HG03060 (cell line): ENCODE measurements around the gene BFAR.
"Not testable (repeated sequence)": the region's sequence is repeated elsewhere in the genome, so short reads cannot be mapped to it uniquely, and the experiment has no call there.

ENCODE experiments used
- ATAC-seq: cut with Tn5 transposase; IDR thresholded peaks from one replicate; pipeline ENCODE4 v1.9.1; 2021; ENCODE audit warnings: low read depth, moderate number of reproducible peaks; ENCODE audit not compliant: unreplicated experiment

BFAR gene

GRCh38 chr16:14632693-14633569 lies at the start of gene BFAR:
BFAR (plus strand) TSS chr16:14632951; CDS start chr16:14644347, 11,396 bp downstream.
- ATAC-seq: peak; percentile 56

GRCh38 chr16:14585287-14585686 lies 47.5 kb upstream of the BFAR start:
- no peak for ATAC-seq

GRCh38 chr16:14586637-14587305 lies 46.0 kb upstream of the BFAR start:
- no peak for ATAC-seq

GRCh38 chr16:14600164-14600563 lies 32.6 kb upstream of the BFAR start:
- no peak for ATAC-seq

GRCh38 chr16:14602443-14602963 lies 30.2 kb upstream of the BFAR start:
- no peak for ATAC-seq

- ATAC-seq: peak; percentile 41
Measured at GRCh38 chr16:14606102-14606501, 26.6 kb upstream of the BFAR start.

GRCh38 chr16:14608111-14608566 lies 24.6 kb upstream of the BFAR start:
- no peak for ATAC-seq

GRCh38 chr16:14608604-14609003 lies 24.1 kb upstream of the BFAR start:
- ATAC-seq: no peak

- no peak for ATAC-seq
Measured at GRCh38 chr16:14609716-14610115, 23.0 kb upstream of the BFAR start.

GRCh38 chr16:14611660-14612059 lies 21.1 kb upstream of the BFAR start:
- ATAC-seq: no peak

GRCh38 chr16:14613991-14614390 lies 18.8 kb upstream of the BFAR start:
- ATAC-seq: no peak

GRCh38 chr16:14616280-14616679 lies 16.5 kb upstream of the BFAR start:
- no peak for ATAC-seq

GRCh38 chr16:14618566-14618965 lies 14.2 kb upstream of the BFAR start:
- no peak for ATAC-seq

GRCh38 chr16:14627078-14627477 lies 5.7 kb upstream of the BFAR start:
- ATAC-seq: no peak

- no peak for ATAC-seq
Measured at GRCh38 chr16:14628806-14629611, 3.7 kb upstream of the BFAR start.

GRCh38 chr16:14629612-14629918 lies 3.2 kb upstream of the BFAR start:
- no peak for ATAC-seq

GRCh38 chr16:14629919-14630619 lies 2.7 kb upstream of the BFAR start, which contains the start of gene PARN:
PARN (minus strand) TSS chr16:14630260; CDS start chr16:14630125, 135 bp downstream.
- ATAC-seq: peak; percentile 31

- ATAC-seq: not testable (repeated sequence)
Measured at GRCh38 chr16:14630620-14631330, 2.0 kb upstream of the BFAR start.

GRCh38 chr16:14634389-14634725 lies 1.6 kb downstream of the BFAR start:
- no peak for ATAC-seq
